Measurements from ENCODE around the gene NAA80. TPM values are rescaled to one million over a fixed set of nuclear protein-coding genes. Genes with fewer than 3 reads are reported as not detected.

Gene NAA80
- total and polyA plus RNA-seq, 4 donors, result 4.8 to 16.6 (median 12.1) TPM

- Histone ChIP-seq H3K9me3 (ENCODE audit: control insufficient read depth in 4 of 4, insufficient read depth in 3 of 4, low read length in 3 of 4) (no peaks in the 10 kb centered on the region), H3K27ac (ENCODE audit: low read depth in 1 of 2, low read length in 1 of 2) (peak overlapping the region; percentile 89 to 96), H3K4me1 (ENCODE audit: control insufficient read depth in 5 of 5, insufficient read depth in 5 of 5, low read length in 5 of 5) (peaks cover 10 to 53% (median 20%) of the 10 kb centered on the region in 5 donors), H3K36me3 (ENCODE audit: control insufficient read depth in 4 of 4, insufficient read depth in 4 of 4, low read length in 4 of 4) (peaks cover 4 to 13% (median 9%) of the 10 kb centered on the region in 4 donors), H3K9ac (ENCODE audit: insufficient read depth in 1 of 2, low read length in 2 of 2) (peak overlapping the region; percentile 63 to 89), H3K27me3 (ENCODE audit: control insufficient read depth in 3 of 3, insufficient read depth in 3 of 3, low read length in 2 of 3) (peaks cover 0 to 5% (median 0%) of the 10 kb centered on the region in 3 donors), H3K4me3 (peak overlapping the region; percentile 90)
- 1 to 3% methylated on average over 26 to 31 of the region's 31 CpGs for WGBS, 2 donors
- peak; percentile 10 for ATAC-seq (ENCODE audit: insufficient read depth, low FRiP score)
- no peak for TF ChIP-seq CTCF (IDR thresholded peaks at IDR 0.05; ENCODE audit: control extremely low read depth, extremely low read depth)
- DNase-seq, result no peak
Observed at GRCh38 chr3:50336452-50337174, 37.4 kb upstream of the NAA80 start.

- DNase-seq (no peak), ATAC-seq (ENCODE audit: insufficient read depth, low FRiP score) (no peak)
- peak overlapping the region in 1 of 2 donors; percentile 26 for H3K9ac ChIP-seq (ENCODE audit: insufficient read depth in 1 of 2, low read length in 2 of 2)
- no peak overlapping the region for H3K4me3 ChIP-seq
- H3K9me3 ChIP-seq (ENCODE audit: control insufficient read depth in 4 of 4, insufficient read depth in 3 of 4, low read length in 3 of 4), result no peaks in the 10 kb centered on the region
- WGBS, 2 donors, result 52 to 63% methylated on average over 5 of the region's 5 CpGs
- peak overlapping the region; percentile 86 to 89 for H3K27ac ChIP-seq (ENCODE audit: low read depth in 1 of 2, low read length in 1 of 2)
- H3K4me1 ChIP-seq (ENCODE audit: control insufficient read depth in 5 of 5, insufficient read depth in 5 of 5, low read length in 5 of 5), result peaks cover 10 to 32% (median 15%) of the 10 kb centered on the region in 5 donors
- H3K36me3 ChIP-seq (ENCODE audit: control insufficient read depth in 4 of 4, insufficient read depth in 4 of 4, low read length in 4 of 4), result peaks cover 24 to 33% (median 30%) of the 10 kb centered on the region in 4 donors
- no peak for TF ChIP-seq CTCF (IDR thresholded peaks at IDR 0.05; ENCODE audit: control extremely low read depth, extremely low read depth)
- no peaks in the 10 kb centered on the region for H3K27me3 ChIP-seq (ENCODE audit: control insufficient read depth in 3 of 3, insufficient read depth in 3 of 3, low read length in 2 of 3)
Observed at GRCh38 chr3:50334339-50335075, 35.3 kb upstream of the NAA80 start.

GRCh38 chr3:50333744-50334328 lies 34.6 kb upstream of the NAA80 start:
- no peak overlapping the region for H3K4me3 ChIP-seq
- no peak for ATAC-seq (ENCODE audit: insufficient read depth, low FRiP score)
- WGBS, 2 donors, result 57 to 64% methylated on average over 12 of the region's 12 CpGs
- TF ChIP-seq CTCF (IDR thresholded peaks at IDR 0.05; ENCODE audit: control extremely low read depth, extremely low read depth), result no peak
- H3K27me3 ChIP-seq (ENCODE audit: control insufficient read depth in 3 of 3, insufficient read depth in 3 of 3, low read length in 2 of 3), result no peaks in the 10 kb centered on the region
- DNase-seq, result peak in 2 of 3 donors; percentile 33 to 65
- no peaks in the 10 kb centered on the region for H3K9me3 ChIP-seq (ENCODE audit: control insufficient read depth in 4 of 4, insufficient read depth in 3 of 4, low read length in 3 of 4)
- peaks cover 8 to 29% (median 13%) of the 10 kb centered on the region in 5 donors for H3K4me1 ChIP-seq (ENCODE audit: control insufficient read depth in 5 of 5, insufficient read depth in 5 of 5, low read length in 5 of 5)
- H3K9ac ChIP-seq (ENCODE audit: insufficient read depth in 1 of 2, low read length in 2 of 2), result peak overlapping the region in 1 of 2 donors; percentile 26
- H3K36me3 ChIP-seq (ENCODE audit: control insufficient read depth in 4 of 4, insufficient read depth in 4 of 4, low read length in 4 of 4), result peaks cover 27 to 35% (median 32%) of the 10 kb centered on the region in 4 donors
- peak overlapping the region; percentile 86 to 89 for H3K27ac ChIP-seq (ENCODE audit: low read depth in 1 of 2, low read length in 1 of 2)
